Liver (tissue), 9 donors: Measurements from ENCODE around the gene OSBP2. TPM values are rescaled to one million over a fixed set of nuclear protein-coding genes. Genes with fewer than 3 reads are reported as not detected.
A peak's percentile ranks its signal among the peaks of the same experiment; 100 is the strongest.

Experiments used
- DNase-seq: peaks from one replicate; pipeline ENCODE4 v3.0.0-alpha.2; 2017; ENCODE audit warnings: low spot score
- H3K27ac ChIP-seq, 2 donors: one replicate each; pipeline ENCODE4 v1.7.0; 2013; ENCODE audit warnings: inconsistent platforms in 2 of 2, low read length in 2 of 2, control low read depth in 1 of 2, low read depth in 1 of 2, mild to moderate bottlenecking in 1 of 2
- H3K27me3 ChIP-seq, 4 donors: one replicate each; pipeline versions ENCODE4 v1.6.1 to v1.7.0; 2013; ENCODE audit warnings: low read length in 3 of 4, inconsistent platforms in 1 of 4, mild to moderate bottlenecking in 1 of 4, moderate library complexity in 1 of 4; ENCODE audit not compliant: control insufficient read depth in 4 of 4, insufficient read depth in 4 of 4
- H3K36me3 ChIP-seq, 4 donors: one replicate each; pipeline versions ENCODE4 v1.6.1 to v1.7.0; 2013; ENCODE audit warnings: low read length in 3 of 4, mild to moderate bottlenecking in 3 of 4, low read depth in 1 of 4, moderate library complexity in 1 of 4; ENCODE audit not compliant: control insufficient read depth in 4 of 4, insufficient read depth in 3 of 4
- H3K4me1 ChIP-seq, 4 donors: one replicate each; pipeline versions ENCODE4 v1.6.1 to v1.7.0; 2013; ENCODE audit warnings: low read length in 3 of 4, mild to moderate bottlenecking in 3 of 4, moderate library complexity in 1 of 4; ENCODE audit not compliant: control insufficient read depth in 4 of 4, insufficient read depth in 4 of 4
- H3K4me3 ChIP-seq, 3 donors: one replicate each; pipeline versions ENCODE4 v1.6.1 to v1.7.0; 2013; ENCODE audit warnings: low read length in 3 of 3, control low read depth in 1 of 3, low read depth in 1 of 3, mild to moderate bottlenecking in 1 of 3
- H3K9ac ChIP-seq, 2 donors: one replicate each; pipeline ENCODE4 v1.7.0; 2013; ENCODE audit warnings: low read length in 2 of 2, mild to moderate bottlenecking in 2 of 2, moderate library complexity in 2 of 2, control low read depth in 1 of 2, low read depth in 1 of 2
- H3K9me3 ChIP-seq, 4 donors: one replicate each; pipeline versions ENCODE4 v1.6.1 to v1.7.0; 2013; ENCODE audit warnings: low read length in 3 of 4; ENCODE audit not compliant: control insufficient read depth in 4 of 4
- ATF3 ChIP-seq: IDR thresholded peaks from 2 replicates; pipeline ENCODE4 v1.6.1; 2016; ENCODE audit warnings: antibody characterized with exemption
- EGR1 ChIP-seq, 2 donors: IDR thresholded peaks; 2 replicates each; pipeline ENCODE4 v1.6.1; 2016 to 2018; ENCODE audit warnings: antibody characterized with exemption in 2 of 2, low read depth in 2 of 2
- FOXA2 ChIP-seq: IDR thresholded peaks from 2 replicates; pipeline ENCODE4 v1.6.1; 2016; ENCODE audit warnings: antibody characterized with exemption
- GABPA ChIP-seq, 2 donors: IDR thresholded peaks in 1 of 2; conservative IDR thresholded peaks in 1 of 2; 2 replicates each; pipeline ENCODE4 v1.6.1; 2016; ENCODE audit warnings: antibody characterized with exemption in 2 of 2, mild to moderate bottlenecking in 1 of 2, moderate library complexity in 1 of 2
- HNF4A ChIP-seq, 2 donors: conservative IDR thresholded peaks; 2 replicates each; pipeline ENCODE4 v1.6.1; 2016; ENCODE audit warnings: antibody characterized with exemption in 2 of 2, mild to moderate bottlenecking in 2 of 2
- HNF4G ChIP-seq: IDR thresholded peaks from 2 replicates; pipeline ENCODE4 v1.6.1; 2016; ENCODE audit warnings: antibody characterized with exemption
- JUND ChIP-seq, 2 donors: IDR thresholded peaks; 2 replicates each; pipeline ENCODE4 v1.6.1; 2016; ENCODE audit warnings: antibody characterized with exemption in 2 of 2
- NR2F2 ChIP-seq: IDR thresholded peaks from 2 replicates; pipeline ENCODE4 v1.6.1; 2016; ENCODE audit warnings: antibody characterized with exemption
- RAD21 ChIP-seq, 2 donors: IDR thresholded peaks; 2 replicates each; pipeline ENCODE4 v1.6.1; 2016; ENCODE audit warnings: antibody characterized with exemption in 2 of 2, mild to moderate bottlenecking in 2 of 2
- REST ChIP-seq: IDR thresholded peaks from 2 replicates; pipeline ENCODE4 v1.6.1; 2016; ENCODE audit warnings: antibody characterized with exemption, mild to moderate bottlenecking
- RXRA ChIP-seq, 2 donors: IDR thresholded peaks; 2 replicates each; pipeline ENCODE4 v1.6.1; 2017 to 2018; ENCODE audit warnings: antibody characterized with exemption in 2 of 2, mild to moderate bottlenecking in 1 of 2
- SP1 ChIP-seq: IDR thresholded peaks from 2 replicates; pipeline ENCODE4 v1.6.1; 2018; ENCODE audit warnings: antibody characterized with exemption, mild to moderate bottlenecking
- TAF1 ChIP-seq: conservative IDR thresholded peaks from 2 replicates; pipeline ENCODE4 v1.6.1; 2016; ENCODE audit warnings: antibody characterized with exemption, mild to moderate bottlenecking
- YY1 ChIP-seq: IDR thresholded peaks from 2 replicates; pipeline ENCODE4 v1.6.1; 2016; ENCODE audit warnings: antibody characterized with exemption, mild to moderate bottlenecking
- WGBS: extraction: QIAGEN DNeasy Blood & Tissue Kit; methylation state at CpG from one replicate; pipeline ENCODE4 v1.1.7; 2013; 5-methylcytosine and 5-hydroxymethylcytosine counted together
- polyA plus RNA-seq, 2 donors: library from polyadenylated mRNA; stranded (reverse) in 1 of 2; unstranded in 1 of 2; fragments of 200-250 nt in 1 of 2; fragments of >200 nt in 1 of 2; fragmentation: Nextera tagmentation in 1 of 2; extraction: Ambion mirVana in 1 of 2; gene quantifications; one replicate each; pipeline versions ENCODE4 v1.2.1 to v1.2.3, GENCODE V29; 2013 to 2015
- total RNA-seq, 2 donors: library from RNA; depleted of rRNA; stranded (reverse); fragments of >200 nt; gene quantifications; one replicate each; pipeline ENCODE4 v1.2.3, GENCODE V29; 2014
- TF ChIP-seq, protein P1 (sequence below): fragments of 150-350 bp; IDR thresholded peaks from 2 replicates; pipeline ENCODE4 v1.5.1; 2017; ENCODE audit warnings: improper control_type of control experiment, low read depth, low read length; ENCODE audit not compliant: missing input control
- TF ChIP-seq, protein P2 (sequence below): IDR thresholded peaks from 2 replicates; pipeline ENCODE4 v1.6.1; 2016; ENCODE audit warnings: antibody characterized with exemption
- TF ChIP-seq, protein P3 (sequence below): IDR thresholded peaks from 2 replicates; pipeline ENCODE4 v1.6.1; 2016; ENCODE audit warnings: antibody characterized with exemption
- donor health status: healthy.
- donor health status: healthy.
- donor health status: healthy.
- donor health status: healthy.
- donor health status: healthy.

The OSBP2 gene
- total and polyA plus RNA-seq, 4 donors: 0.43 to 192 (median 0.86) TPM

- no peaks in the 10 kb centered on the region for H3K4me1 ChIP-seq
- no peaks in the 10 kb centered on the region for H3K36me3 ChIP-seq
- peaks cover 0 to 2% (median 0%) of the 10 kb centered on the region in 4 donors for H3K27me3 ChIP-seq
- no peak for DNase-seq
- 89% methylated on average over 7 of the region's 7 CpGs for WGBS
- TF ChIP-seq NR2F2 (no peak), TAF1 (no peak), ATF3 (no peak)
- H3K9me3 ChIP-seq: no peaks in the 10 kb centered on the region
- H3K9ac ChIP-seq: no peak overlapping the region
- no peak overlapping the region for H3K27ac ChIP-seq
- no peak overlapping the region for H3K4me3 ChIP-seq
Measured at GRCh38 chr22:30755759-30756124, 61.1 kb downstream of the OSBP2 start.

DNA sequence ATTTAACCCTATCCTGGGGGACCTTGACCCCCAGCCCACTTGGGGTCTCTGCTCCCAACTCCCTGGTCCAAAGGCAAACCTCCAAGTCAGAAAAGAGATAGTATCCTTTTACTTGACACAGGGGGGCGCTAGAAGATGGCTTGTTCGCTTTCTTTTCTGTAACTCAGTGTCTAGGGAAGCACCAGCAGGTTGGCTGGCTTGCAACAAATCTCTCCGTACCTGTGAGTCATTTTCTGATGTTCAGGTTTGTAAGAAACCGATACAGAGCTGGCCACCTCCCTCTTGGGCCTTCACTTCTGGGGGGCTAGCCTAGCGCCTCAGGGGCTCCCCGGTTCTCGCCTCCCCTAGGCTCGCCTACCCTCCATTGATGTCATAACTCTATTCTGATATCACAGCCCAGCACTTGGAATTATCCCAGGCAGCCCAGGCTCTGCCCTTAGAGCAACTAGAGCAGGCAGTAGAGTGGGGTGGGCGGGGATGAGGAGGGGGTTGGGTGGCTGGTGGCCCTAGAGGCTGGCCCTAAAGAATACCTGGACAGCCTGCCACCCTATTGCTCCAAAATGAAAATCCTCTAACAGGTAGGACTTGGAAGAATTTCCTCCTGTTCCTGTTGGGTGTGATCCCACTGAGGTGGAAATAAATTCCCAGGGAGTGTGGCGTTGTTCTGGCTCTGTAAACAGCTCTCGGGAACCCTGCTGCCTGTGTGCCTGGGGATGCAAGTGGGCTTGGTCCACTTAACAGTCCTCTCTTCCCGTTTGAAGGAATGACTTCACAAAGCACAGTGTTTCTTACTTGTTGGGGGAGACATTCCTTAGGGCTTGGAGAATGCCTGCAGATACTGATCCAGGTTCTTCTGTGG is 69.4 kb downstream of the OSBP2 start:
- no peak overlapping the region for H3K4me3 ChIP-seq
- peak; percentile 81 to 89 for TF ChIP-seq RAD21 (IDR thresholded peaks at IDR 0.05)
- no peak for TF ChIP-seq NR2F2
- no peak for TF ChIP-seq YY1
- TF ChIP-seq FOXA2: no peak
- no peak for TF ChIP-seq HNF4G
- TF ChIP-seq SP1: no peak
- no peak for TF ChIP-seq GABPA (IDR thresholded peaks at IDR 0.05 in 1 of 2, conservative IDR thresholded peaks at IDR 0.05 in 1 of 2)
- no peak for TF ChIP-seq EGR1 (IDR thresholded peaks at IDR 0.05; ENCODE audit: low read depth in 2 of 2)
- no peak for TF ChIP-seq ATF3
- no peak for TF ChIP-seq REST
- TF ChIP-seq, protein P1, sequence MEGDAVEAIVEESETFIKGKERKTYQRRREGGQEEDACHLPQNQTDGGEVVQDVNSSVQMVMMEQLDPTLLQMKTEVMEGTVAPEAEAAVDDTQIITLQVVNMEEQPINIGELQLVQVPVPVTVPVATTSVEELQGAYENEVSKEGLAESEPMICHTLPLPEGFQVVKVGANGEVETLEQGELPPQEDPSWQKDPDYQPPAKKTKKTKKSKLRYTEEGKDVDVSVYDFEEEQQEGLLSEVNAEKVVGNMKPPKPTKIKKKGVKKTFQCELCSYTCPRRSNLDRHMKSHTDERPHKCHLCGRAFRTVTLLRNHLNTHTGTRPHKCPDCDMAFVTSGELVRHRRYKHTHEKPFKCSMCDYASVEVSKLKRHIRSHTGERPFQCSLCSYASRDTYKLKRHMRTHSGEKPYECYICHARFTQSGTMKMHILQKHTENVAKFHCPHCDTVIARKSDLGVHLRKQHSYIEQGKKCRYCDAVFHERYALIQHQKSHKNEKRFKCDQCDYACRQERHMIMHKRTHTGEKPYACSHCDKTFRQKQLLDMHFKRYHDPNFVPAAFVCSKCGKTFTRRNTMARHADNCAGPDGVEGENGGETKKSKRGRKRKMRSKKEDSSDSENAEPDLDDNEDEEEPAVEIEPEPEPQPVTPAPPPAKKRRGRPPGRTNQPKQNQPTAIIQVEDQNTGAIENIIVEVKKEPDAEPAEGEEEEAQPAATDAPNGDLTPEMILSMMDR: peak; percentile 40
- no peak for TF ChIP-seq RXRA (IDR thresholded peaks at IDR 0.05)
- TF ChIP-seq, protein P2, sequence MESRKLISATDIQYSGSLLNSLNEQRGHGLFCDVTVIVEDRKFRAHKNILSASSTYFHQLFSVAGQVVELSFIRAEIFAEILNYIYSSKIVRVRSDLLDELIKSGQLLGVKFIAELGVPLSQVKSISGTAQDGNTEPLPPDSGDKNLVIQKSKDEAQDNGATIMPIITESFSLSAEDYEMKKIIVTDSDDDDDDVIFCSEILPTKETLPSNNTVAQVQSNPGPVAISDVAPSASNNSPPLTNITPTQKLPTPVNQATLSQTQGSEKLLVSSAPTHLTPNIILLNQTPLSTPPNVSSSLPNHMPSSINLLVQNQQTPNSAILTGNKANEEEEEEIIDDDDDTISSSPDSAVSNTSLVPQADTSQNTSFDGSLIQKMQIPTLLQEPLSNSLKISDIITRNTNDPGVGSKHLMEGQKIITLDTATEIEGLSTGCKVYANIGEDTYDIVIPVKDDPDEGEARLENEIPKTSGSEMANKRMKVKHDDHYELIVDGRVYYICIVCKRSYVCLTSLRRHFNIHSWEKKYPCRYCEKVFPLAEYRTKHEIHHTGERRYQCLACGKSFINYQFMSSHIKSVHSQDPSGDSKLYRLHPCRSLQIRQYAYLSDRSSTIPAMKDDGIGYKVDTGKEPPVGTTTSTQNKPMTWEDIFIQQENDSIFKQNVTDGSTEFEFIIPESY: no peak
- TF ChIP-seq, protein P3, sequence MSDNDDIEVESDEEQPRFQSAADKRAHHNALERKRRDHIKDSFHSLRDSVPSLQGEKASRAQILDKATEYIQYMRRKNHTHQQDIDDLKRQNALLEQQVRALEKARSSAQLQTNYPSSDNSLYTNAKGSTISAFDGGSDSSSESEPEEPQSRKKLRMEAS: no peak
- TF ChIP-seq JUND (IDR thresholded peaks at IDR 0.05): no peak
- TF ChIP-seq HNF4A (conservative IDR thresholded peaks at IDR 0.05): peak in 1 of 2 donors; percentile 24
- no peak overlapping the region for H3K27ac ChIP-seq
- H3K27me3 ChIP-seq: no peaks in the 10 kb centered on the region
- no peak overlapping the region for H3K9ac ChIP-seq
- peak; percentile 58 for DNase-seq
- no peaks in the 10 kb centered on the region for H3K36me3 ChIP-seq
- H3K9me3 ChIP-seq: no peaks in the 10 kb centered on the region
- 55% methylated on average over 12 of the region's 12 CpGs for WGBS
- H3K4me1 ChIP-seq: no peaks in the 10 kb centered on the region
